Astrocyte (in vitro differentiated cells and primary cell): ENCODE measurements around the gene ZNF18.
"Not testable (repeated sequence)": the region's sequence is repeated elsewhere in the genome, so short reads cannot be mapped to it uniquely, and the experiment has no call there.

Experiments used
- EZH2 ChIP-seq: IDR thresholded peaks from 2 replicates; pipeline ENCODE4 v1.6.1; 2012; ENCODE audit warnings: mild to moderate bottlenecking, low read length, inconsistent platforms; ENCODE audit not compliant: insufficient read depth
- TF ChIP-seq, protein P1 (sequence below): IDR thresholded peaks from 2 replicates; pipeline ENCODE4 v1.5.1; 2011; ENCODE audit warnings: low read depth, mild to moderate bottlenecking, inconsistent platforms, low read length, moderate library complexity; ENCODE audit not compliant: insufficient read depth

DNA sequence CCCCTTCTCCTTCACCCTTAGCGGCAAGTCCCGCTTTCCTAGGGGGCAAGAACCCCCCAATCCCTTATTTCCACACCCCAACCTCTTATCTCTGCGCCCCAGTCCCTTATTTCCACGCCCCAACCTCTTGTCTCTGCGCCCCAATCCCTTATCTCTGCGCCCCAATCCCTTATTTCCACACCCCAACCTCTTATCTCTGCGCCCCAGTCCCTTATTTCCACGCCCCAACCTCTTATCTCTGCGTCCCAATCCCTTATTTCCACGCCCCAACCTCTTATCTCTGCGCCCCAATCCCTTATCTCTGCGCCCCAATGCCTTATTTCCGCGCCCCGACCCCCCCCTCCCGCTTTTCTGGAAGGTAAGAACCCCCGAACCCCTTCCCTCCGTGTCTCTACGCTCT lies 24.5 kb downstream of the ZNF18 start:
- TF ChIP-seq, protein P1, sequence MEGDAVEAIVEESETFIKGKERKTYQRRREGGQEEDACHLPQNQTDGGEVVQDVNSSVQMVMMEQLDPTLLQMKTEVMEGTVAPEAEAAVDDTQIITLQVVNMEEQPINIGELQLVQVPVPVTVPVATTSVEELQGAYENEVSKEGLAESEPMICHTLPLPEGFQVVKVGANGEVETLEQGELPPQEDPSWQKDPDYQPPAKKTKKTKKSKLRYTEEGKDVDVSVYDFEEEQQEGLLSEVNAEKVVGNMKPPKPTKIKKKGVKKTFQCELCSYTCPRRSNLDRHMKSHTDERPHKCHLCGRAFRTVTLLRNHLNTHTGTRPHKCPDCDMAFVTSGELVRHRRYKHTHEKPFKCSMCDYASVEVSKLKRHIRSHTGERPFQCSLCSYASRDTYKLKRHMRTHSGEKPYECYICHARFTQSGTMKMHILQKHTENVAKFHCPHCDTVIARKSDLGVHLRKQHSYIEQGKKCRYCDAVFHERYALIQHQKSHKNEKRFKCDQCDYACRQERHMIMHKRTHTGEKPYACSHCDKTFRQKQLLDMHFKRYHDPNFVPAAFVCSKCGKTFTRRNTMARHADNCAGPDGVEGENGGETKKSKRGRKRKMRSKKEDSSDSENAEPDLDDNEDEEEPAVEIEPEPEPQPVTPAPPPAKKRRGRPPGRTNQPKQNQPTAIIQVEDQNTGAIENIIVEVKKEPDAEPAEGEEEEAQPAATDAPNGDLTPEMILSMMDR = not testable (repeated sequence)
- not testable (repeated sequence) for TF ChIP-seq EZH2
